Breast epithelium (tissue), 4 donors: ENCODE data around the gene EDDM13. TPM values are rescaled to one million over a fixed set of nuclear protein-coding genes. Genes with fewer than 3 reads are reported as not detected.

Experiments used
- DNase-seq, 2 donors: peaks; one replicate each; pipeline ENCODE4 v3.0.0-alpha.2; 2019; ENCODE audit warnings: low spot score in 2 of 2
- H3K27ac ChIP-seq, 2 donors: fragments of 200-600 bp; sonication (generic) in 1 of 2; one replicate each; pipeline ENCODE4 v1.5.1; 2016 to 2019; ENCODE audit warnings: mild to moderate bottlenecking in 1 of 2
- H3K27me3 ChIP-seq, 2 donors: fragments of 200-600 bp; sonication (generic) in 1 of 2; one replicate each; pipeline versions ENCODE4 v1.5.1 to v1.6.0; 2017 to 2019; ENCODE audit warnings: control low read depth in 1 of 2, mild to moderate bottlenecking in 1 of 2
- H3K36me3 ChIP-seq: fragments of 200-600 bp; one replicate; pipeline ENCODE4 v1.5.1; 2019
- H3K4me1 ChIP-seq, 2 donors: fragments of 200-600 bp; sonication (generic); one replicate each; pipeline ENCODE4 v1.5.1; 2016 to 2019; ENCODE audit warnings: control low read depth in 1 of 2
- H3K4me3 ChIP-seq, 3 donors: fragments of 200-600 bp; sonication (generic); 1 replicate in 2 of 3; 2 replicates in 1 of 3; pipeline ENCODE4 v1.5.1; 2016 to 2019; ENCODE audit warnings: mild to moderate bottlenecking in 3 of 3, moderate library complexity in 2 of 3
- H3K9me3 ChIP-seq, 2 donors: fragments of 200-600 bp; sonication (generic) in 1 of 2; one replicate each; pipeline ENCODE4 v1.5.1; 2016 to 2019; ENCODE audit warnings: control low read depth in 1 of 2
- CTCF ChIP-seq, 3 donors: fragments of 450-650 bp; IDR thresholded peaks; one replicate each; pipeline ENCODE4 v1.5.1; 2016 to 2017; ENCODE audit warnings: antibody characterized with exemption in 3 of 3, mild to moderate bottlenecking in 3 of 3, moderate library complexity in 3 of 3
- POLR2A ChIP-seq: fragments of 450-650 bp; IDR thresholded peaks from one replicate; pipeline ENCODE4 v1.6.1; 2016; ENCODE audit warnings: antibody characterized with exemption, mild to moderate bottlenecking, moderate library complexity
- POLR2AphosphoS5 ChIP-seq, 3 donors: sonication (generic); formaldehyde crosslinking; IDR thresholded peaks; one replicate each; pipeline ENCODE4 v1.6.1; 2017; ENCODE audit warnings: antibody characterized with exemption in 3 of 3
- intact Hi-C: fragments of 100-400 bp; cut with DNase I; formaldehyde crosslinking; loops from one replicate; pipeline ENCODE4 v1.15.1; 2023; ENCODE audit warnings: low total_unique reads
- total RNA-seq, 3 donors: library from RNA; depleted of rRNA; stranded (reverse); fragments of >200 nt; gene quantifications; one replicate each; pipeline ENCODE4 v1.1.0, GENCODE V29; 2016

EDDM13 gene
- total RNA-seq, 3 donors from 2014 or later: 1.3 TPM; not detected in 2

GRCh38 chr19:56309511-56310185 lies 37.1 kb downstream of the EDDM13 start:
- intact Hi-C loops: no loop called here
- no peak for TF ChIP-seq POLR2A
- peak in 1 of 3 donors; percentile 28 for TF ChIP-seq CTCF (IDR thresholded peaks at IDR 0.05)
- TF ChIP-seq POLR2AphosphoS5 (IDR thresholded peaks at IDR 0.05): no peak
- no peak for DNase-seq

GRCh38 chr19:56310462-56310861 lies 37.9 kb downstream of the EDDM13 start:
- Histone ChIP-seq H3K4me3 (no peak overlapping the region), H3K27ac (no peak overlapping the region), H3K36me3 (no peaks in the 10 kb centered on the region), H3K9me3 (no peaks in the 10 kb centered on the region), H3K4me1 (no peaks in the 10 kb centered on the region), H3K27me3 (no peaks in the 10 kb centered on the region)
- no peak for DNase-seq
- TF ChIP-seq POLR2AphosphoS5 (IDR thresholded peaks at IDR 0.05): no peak
- TF ChIP-seq CTCF (IDR thresholded peaks at IDR 0.05): no peak
- TF ChIP-seq POLR2A: no peak
- intact Hi-C loops: no loop called here

More at GRCh38 chr19:56309511-56310185, 37.1 kb downstream of the EDDM13 start:
- Histone ChIP-seq H3K36me3 (no peaks in the 10 kb centered on the region), H3K27ac (no peak overlapping the region), H3K4me1 (no peaks in the 10 kb centered on the region), H3K9me3 (no peaks in the 10 kb centered on the region), H3K4me3 (no peak overlapping the region), H3K27me3 (no peaks in the 10 kb centered on the region)

GRCh38 chr19:56312342-56312741 lies 39.8 kb downstream of the EDDM13 start:
- DNase-seq: no peak
- TF ChIP-seq CTCF (IDR thresholded peaks at IDR 0.05) (no peak), POLR2A (no peak), POLR2AphosphoS5 (IDR thresholded peaks at IDR 0.05) (no peak)
- Histone ChIP-seq H3K27me3 (no peaks in the 10 kb centered on the region), H3K9me3 (no peaks in the 10 kb centered on the region), H3K27ac (no peak overlapping the region), H3K4me1 (no peaks in the 10 kb centered on the region), H3K4me3 (no peak overlapping the region), H3K36me3 (no peaks in the 10 kb centered on the region)
- intact Hi-C loops: no loop called here

GRCh38 chr19:56312787-56313657 lies 40.5 kb downstream of the EDDM13 start:
- no peaks in the 10 kb centered on the region for H3K9me3 ChIP-seq
- H3K4me3 ChIP-seq: no peak overlapping the region
- H3K27ac ChIP-seq: peak overlapping the region in 1 of 2 donors; percentile 99
- H3K36me3 ChIP-seq: no peaks in the 10 kb centered on the region
- intact Hi-C loops: no loop called here
- TF ChIP-seq CTCF (IDR thresholded peaks at IDR 0.05) (no peak), POLR2AphosphoS5 (IDR thresholded peaks at IDR 0.05) (no peak), POLR2A (no peak)
- H3K4me1 ChIP-seq: no peaks in the 10 kb centered on the region
- DNase-seq: no peak
- H3K27me3 ChIP-seq: no peaks in the 10 kb centered on the region

- H3K4me1 ChIP-seq: no peaks in the 10 kb centered on the region
- peak overlapping the region; percentile 98 to 99 for H3K27ac ChIP-seq
- no peaks in the 10 kb centered on the region for H3K9me3 ChIP-seq
- intact Hi-C loops: no loop called here
- H3K27me3 ChIP-seq: no peaks in the 10 kb centered on the region
- H3K4me3 ChIP-seq: peak overlapping the region; percentile 53 to 75 (median 74)
- TF ChIP-seq CTCF (IDR thresholded peaks at IDR 0.05): no peak
- no peak for TF ChIP-seq POLR2A
- no peak for TF ChIP-seq POLR2AphosphoS5 (IDR thresholded peaks at IDR 0.05)
- no peaks in the 10 kb centered on the region for H3K36me3 ChIP-seq
- DNase-seq: no peak
Measured at GRCh38 chr19:56314018-56314380, 41.5 kb downstream of the EDDM13 start.
